ENCODE measurements around the gene PLCB3.

Gene PLCB3

GRCh38 chr11:64267207-64267945, 16.0 kb downstream of the PLCB3 start:
- TF ChIP-seq PAX5 (IDR thresholded peaks at IDR 0.05; ENCODE audit: insufficient read depth, low read length, severe bottlenecking) (no peak), POU2F2 (IDR thresholded peaks at IDR 0.05; ENCODE audit: low read depth, low read length) (no peak), TAF1 (IDR thresholded peaks at IDR 0.05; ENCODE audit: low read depth, low read length) (no peak), POLR2AphosphoS5 (IDR thresholded peaks at IDR 0.05; ENCODE audit: low read depth, low read length) (no peak), SPI1 (IDR thresholded peaks at IDR 0.05; ENCODE audit: low read depth, low read length) (no peak), POLR2A (IDR thresholded peaks at IDR 0.05; ENCODE audit: low read depth, low read length) (no peak)
- FAIRE-seq (no peak), DNase-seq (ENCODE audit: insufficient read length, low spot score) (no peak)

- TF ChIP-seq TAF1 (IDR thresholded peaks at IDR 0.05; ENCODE audit: low read depth, low read length) = no peak
- TF ChIP-seq PAX5 (IDR thresholded peaks at IDR 0.05; ENCODE audit: insufficient read depth, low read length, severe bottlenecking) = no peak
- no peak for TF ChIP-seq POLR2AphosphoS5 (IDR thresholded peaks at IDR 0.05; ENCODE audit: low read depth, low read length)
- no peak for TF ChIP-seq SPI1 (IDR thresholded peaks at IDR 0.05; ENCODE audit: low read depth, low read length)
- no peak for DNase-seq (ENCODE audit: insufficient read length, low spot score)
- no peak for FAIRE-seq
These were observed 16.9 kb downstream of the PLCB3 start for GRCh38 chr11:64268025-64268892.

GRCh38 chr11:64268893-64269539, 17.7 kb downstream of the PLCB3 start:
- TF ChIP-seq POLR2A (IDR thresholded peaks at IDR 0.05; ENCODE audit: low read depth, low read length) = no peak
- TF ChIP-seq SPI1 (IDR thresholded peaks at IDR 0.05; ENCODE audit: low read depth, low read length) = no peak
- no peak for TF ChIP-seq POLR2AphosphoS5 (IDR thresholded peaks at IDR 0.05; ENCODE audit: low read depth, low read length)
- TF ChIP-seq PAX5 (IDR thresholded peaks at IDR 0.05; ENCODE audit: insufficient read depth, low read length, severe bottlenecking) = no peak
- 0 out of 2 replicates have a peak, but pooled peaks have one; percentile 20 for TF ChIP-seq TAF1 (IDR thresholded peaks at IDR 0.05; ENCODE audit: low read depth, low read length)
- DNase-seq (ENCODE audit: insufficient read length, low spot score) (no peak), FAIRE-seq (no peak)

- FAIRE-seq (peak; percentile 93), DNase-seq (ENCODE audit: insufficient read length, low spot score) (peak; percentile 84)
- TF ChIP-seq SPI1 (IDR thresholded peaks at IDR 0.05; ENCODE audit: low read depth, low read length) (peak; percentile 67), PAX5 (IDR thresholded peaks at IDR 0.05; ENCODE audit: insufficient read depth, low read length, severe bottlenecking) (no peak), POLR2A (IDR thresholded peaks at IDR 0.05; ENCODE audit: low read depth, low read length) (peak; percentile 67), TAF1 (IDR thresholded peaks at IDR 0.05; ENCODE audit: low read depth, low read length) (peak; percentile 62; the same call in 1 of the 2 replicates), POLR2AphosphoS5 (IDR thresholded peaks at IDR 0.05; ENCODE audit: low read depth, low read length) (peak; percentile 75), POU2F2 (IDR thresholded peaks at IDR 0.05; ENCODE audit: low read depth, low read length) (peak; percentile 91)
These were observed 18.4 kb downstream of the PLCB3 start for GRCh38 chr11:64269540-64270220.

- FAIRE-seq (no peak), DNase-seq (ENCODE audit: insufficient read length, low spot score) (no peak)
- TF ChIP-seq POLR2A (IDR thresholded peaks at IDR 0.05; ENCODE audit: low read depth, low read length) (no peak), TAF1 (IDR thresholded peaks at IDR 0.05; ENCODE audit: low read depth, low read length) (no peak), POU2F2 (IDR thresholded peaks at IDR 0.05; ENCODE audit: low read depth, low read length) (no peak), PAX5 (IDR thresholded peaks at IDR 0.05; ENCODE audit: insufficient read depth, low read length, severe bottlenecking) (no peak), POLR2AphosphoS5 (IDR thresholded peaks at IDR 0.05; ENCODE audit: low read depth, low read length) (no peak), SPI1 (IDR thresholded peaks at IDR 0.05; ENCODE audit: low read depth, low read length) (no peak)
These were observed 23.9 kb downstream of the PLCB3 start for GRCh38 chr11:64275031-64275800.

GRCh38 chr11:64275841-64276240, 24.5 kb downstream of the PLCB3 start:
- TF ChIP-seq SPI1 (IDR thresholded peaks at IDR 0.05; ENCODE audit: low read depth, low read length) = no peak
- TF ChIP-seq POLR2AphosphoS5 (IDR thresholded peaks at IDR 0.05; ENCODE audit: low read depth, low read length) = no peak
- no peak for TF ChIP-seq PAX5 (IDR thresholded peaks at IDR 0.05; ENCODE audit: insufficient read depth, low read length, severe bottlenecking)
- TF ChIP-seq TAF1 (IDR thresholded peaks at IDR 0.05; ENCODE audit: low read depth, low read length) = no peak
- no peak for TF ChIP-seq POLR2A (IDR thresholded peaks at IDR 0.05; ENCODE audit: low read depth, low read length)
- no peak for TF ChIP-seq POU2F2 (IDR thresholded peaks at IDR 0.05; ENCODE audit: low read depth, low read length)
- DNase-seq (ENCODE audit: insufficient read length, low spot score) = no peak
- no peak for FAIRE-seq

GRCh38 chr11:64276653-64277431, 25.5 kb downstream of the PLCB3 start:
- FAIRE-seq = no peak
- DNase-seq (ENCODE audit: insufficient read length, low spot score) = no peak
- TF ChIP-seq POU2F2 (IDR thresholded peaks at IDR 0.05; ENCODE audit: low read depth, low read length) = no peak
- no peak for TF ChIP-seq PAX5 (IDR thresholded peaks at IDR 0.05; ENCODE audit: insufficient read depth, low read length, severe bottlenecking)
- TF ChIP-seq POLR2A (IDR thresholded peaks at IDR 0.05; ENCODE audit: low read depth, low read length) = no peak
- no peak for TF ChIP-seq TAF1 (IDR thresholded peaks at IDR 0.05; ENCODE audit: low read depth, low read length)
